Esophagus squamous epithelium (tissue), 4 donors: ENCODE data around the gene ENTPD1.
"Not testable (repeated sequence)": the region's sequence is repeated elsewhere in the genome, so short reads cannot be mapped to it uniquely, and the experiment has no call there.

Experiments used
- POLR2A ChIP-seq, 4 donors: fragments of 450-650 bp; IDR thresholded peaks; one replicate each; pipeline ENCODE4 v1.6.1; 2017; ENCODE audit warnings: antibody characterized with exemption in 4 of 4, mild to moderate bottlenecking in 4 of 4, moderate library complexity in 3 of 4
- TF ChIP-seq, protein P1 (sequence below), 6 experiments: fragments of 450-650 bp in 4 of 6; fragments of 200-600 bp in 2 of 6; sonication (generic) in 2 of 6; IDR thresholded peaks; one replicate each; pipeline ENCODE4 v1.5.1; 2016 to 2019; ENCODE audit warnings: antibody characterized with exemption in 6 of 6, mild to moderate bottlenecking in 4 of 6, moderate library complexity in 4 of 6

- TF ChIP-seq, protein P1, sequence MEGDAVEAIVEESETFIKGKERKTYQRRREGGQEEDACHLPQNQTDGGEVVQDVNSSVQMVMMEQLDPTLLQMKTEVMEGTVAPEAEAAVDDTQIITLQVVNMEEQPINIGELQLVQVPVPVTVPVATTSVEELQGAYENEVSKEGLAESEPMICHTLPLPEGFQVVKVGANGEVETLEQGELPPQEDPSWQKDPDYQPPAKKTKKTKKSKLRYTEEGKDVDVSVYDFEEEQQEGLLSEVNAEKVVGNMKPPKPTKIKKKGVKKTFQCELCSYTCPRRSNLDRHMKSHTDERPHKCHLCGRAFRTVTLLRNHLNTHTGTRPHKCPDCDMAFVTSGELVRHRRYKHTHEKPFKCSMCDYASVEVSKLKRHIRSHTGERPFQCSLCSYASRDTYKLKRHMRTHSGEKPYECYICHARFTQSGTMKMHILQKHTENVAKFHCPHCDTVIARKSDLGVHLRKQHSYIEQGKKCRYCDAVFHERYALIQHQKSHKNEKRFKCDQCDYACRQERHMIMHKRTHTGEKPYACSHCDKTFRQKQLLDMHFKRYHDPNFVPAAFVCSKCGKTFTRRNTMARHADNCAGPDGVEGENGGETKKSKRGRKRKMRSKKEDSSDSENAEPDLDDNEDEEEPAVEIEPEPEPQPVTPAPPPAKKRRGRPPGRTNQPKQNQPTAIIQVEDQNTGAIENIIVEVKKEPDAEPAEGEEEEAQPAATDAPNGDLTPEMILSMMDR (IDR thresholded peaks at IDR 0.05), result not testable (repeated sequence)
- TF ChIP-seq POLR2A (IDR thresholded peaks at IDR 0.05), result not testable (repeated sequence)
Measured at GRCh38 chr10:95874783-95875182, 118.8 kb downstream of the ENTPD1 start.
